Activated CD8-positive, alpha-beta memory T cell treated with anti-CD3 and anti-CD28 coated beads for 4 hours (primary cell): ENCODE results near the gene PDZD2.

ENCODE experiments used
- DNase-seq, 2 donors: peaks; one replicate each; pipeline ENCODE4 v3.0.0-alpha.2; 2020; ENCODE audit warnings: low read depth in 2 of 2

PDZD2 gene

GRCh38 chr5:32135086-32135485 is 496.2 kb downstream of the PDZD2 start:
- no peak for DNase-seq

GRCh38 chr5:32136342-32136741 is 497.4 kb downstream of the PDZD2 start:
- no peak for DNase-seq

- DNase-seq, result peak; percentile 2 to 56
These were observed 500.0 kb downstream of the PDZD2 start for GRCh38 chr5:32138839-32139493.

DNA sequence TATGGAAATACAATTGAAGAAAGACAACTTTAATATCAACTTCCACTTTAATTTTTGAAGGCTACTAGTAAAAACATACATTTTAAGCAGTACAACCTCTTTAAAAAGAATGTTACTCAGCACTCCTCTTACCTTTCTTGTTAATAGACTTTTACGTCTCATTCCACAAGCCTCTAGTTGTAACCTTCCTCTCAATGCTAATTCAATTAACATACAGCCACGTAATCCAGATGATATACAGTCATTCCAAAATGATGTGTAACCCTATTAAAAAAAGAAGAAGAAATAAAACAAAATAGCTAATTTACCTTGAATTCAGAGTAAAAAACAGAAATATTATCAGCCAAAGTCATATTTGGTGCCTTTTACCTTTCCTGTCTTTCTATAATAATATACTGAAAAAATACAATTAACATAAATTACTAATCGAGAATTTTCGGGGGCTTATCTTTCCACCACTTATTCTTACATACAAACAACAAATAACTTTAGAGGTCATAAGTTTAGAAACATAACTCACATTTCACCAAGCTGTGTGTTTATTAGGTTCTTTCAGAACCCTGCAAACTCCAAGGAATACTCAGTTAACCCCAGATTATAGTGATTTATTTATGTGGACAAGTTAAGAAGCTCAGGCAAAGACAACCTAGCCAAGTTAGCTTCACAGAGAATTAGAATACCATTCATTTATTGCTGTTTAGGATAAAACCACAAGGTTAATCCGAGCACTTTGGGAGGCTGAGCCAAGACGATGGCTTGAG is 504.9 kb downstream of the PDZD2 start:
- no peak for DNase-seq

DNA sequence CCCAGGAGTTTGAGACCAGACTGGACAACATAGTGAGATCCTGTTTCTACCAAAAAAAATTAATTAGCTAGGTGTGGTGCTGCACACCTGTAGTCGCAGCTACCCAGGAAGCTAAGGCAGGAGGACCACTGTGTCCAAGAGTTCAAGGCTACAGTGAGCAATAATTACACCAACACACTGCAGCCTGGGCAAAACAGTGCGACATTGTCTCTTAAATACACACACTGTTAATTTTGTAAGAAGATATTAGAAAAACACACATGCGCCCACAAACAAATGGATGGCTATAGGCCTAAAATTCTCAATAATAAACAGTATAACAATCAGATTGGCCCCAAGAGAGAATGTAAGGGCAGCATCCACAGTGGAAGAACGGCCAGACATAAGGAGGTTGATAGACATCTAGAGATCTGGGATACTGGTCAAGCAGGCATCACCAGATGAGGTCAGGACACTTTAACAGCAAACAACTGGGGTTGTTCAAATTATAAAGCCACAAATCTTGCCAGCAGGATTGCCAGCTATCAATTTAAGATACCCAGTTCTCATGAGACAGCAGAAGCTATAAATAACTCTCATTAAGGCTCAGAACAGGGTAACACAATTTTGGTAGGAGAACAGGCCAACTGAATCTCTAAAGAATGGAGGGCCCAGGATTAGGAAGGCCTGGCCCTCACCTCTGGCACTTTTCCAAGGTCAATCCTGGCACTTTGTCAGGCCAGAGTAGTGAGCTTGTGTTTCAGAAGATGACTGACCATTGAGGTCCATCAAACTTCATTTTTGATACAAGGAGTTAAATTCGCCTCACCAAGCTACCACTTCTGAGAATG is 505.7 kb downstream of the PDZD2 start:
- no peak for DNase-seq

DNA sequence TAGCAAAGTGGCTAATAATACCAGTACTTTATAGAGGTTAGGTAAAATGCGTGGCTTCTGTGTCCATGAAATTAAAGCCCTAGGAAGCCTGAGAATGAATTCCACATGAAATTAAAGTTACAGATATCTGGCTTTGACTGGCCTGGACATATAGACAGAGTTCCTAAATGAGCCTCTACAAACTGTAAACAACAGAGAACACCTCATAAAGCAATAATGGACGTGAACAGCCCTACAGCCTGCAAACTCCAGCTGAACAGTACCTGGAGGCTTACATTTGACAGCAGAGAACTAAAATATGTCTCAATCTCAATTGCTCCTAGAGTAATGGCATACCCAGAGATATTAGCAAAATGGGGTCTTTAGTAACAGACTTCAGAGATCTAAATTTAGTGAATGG is 506.4 kb downstream of the PDZD2 start:
- DNase-seq, result no peak

DNA sequence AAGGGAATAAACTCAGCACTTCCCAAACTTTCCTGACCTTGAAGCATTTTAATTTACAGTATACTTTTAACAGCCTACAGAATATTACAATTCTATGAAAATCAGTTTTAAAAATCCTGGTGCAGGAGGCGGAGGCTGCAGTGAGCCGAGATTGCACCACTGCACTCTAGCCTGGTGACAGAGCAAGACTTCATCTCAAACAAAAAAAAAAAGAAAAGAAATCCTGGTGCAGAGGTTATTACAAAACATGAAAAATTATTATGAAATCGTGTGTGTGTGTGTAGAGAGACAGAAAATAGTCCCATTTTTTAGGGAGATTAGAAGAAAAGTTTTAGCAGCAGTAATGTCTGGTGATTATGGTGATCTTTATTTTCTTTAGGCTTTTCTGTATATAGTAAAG is 508.3 kb downstream of the PDZD2 start:
- no peak for DNase-seq

GRCh38 chr5:32147959-32148358 is 509.0 kb downstream of the PDZD2 start:
- DNase-seq, result no peak

GRCh38 chr5:32150366-32150765 is 511.4 kb downstream of the PDZD2 start:
- no peak for DNase-seq

- DNase-seq, result no peak
These were observed 512.3 kb downstream of the PDZD2 start for GRCh38 chr5:32151198-32151597.

GRCh38 chr5:32153723-32154122 is 514.8 kb downstream of the PDZD2 start:
- DNase-seq, result no peak

DNA sequence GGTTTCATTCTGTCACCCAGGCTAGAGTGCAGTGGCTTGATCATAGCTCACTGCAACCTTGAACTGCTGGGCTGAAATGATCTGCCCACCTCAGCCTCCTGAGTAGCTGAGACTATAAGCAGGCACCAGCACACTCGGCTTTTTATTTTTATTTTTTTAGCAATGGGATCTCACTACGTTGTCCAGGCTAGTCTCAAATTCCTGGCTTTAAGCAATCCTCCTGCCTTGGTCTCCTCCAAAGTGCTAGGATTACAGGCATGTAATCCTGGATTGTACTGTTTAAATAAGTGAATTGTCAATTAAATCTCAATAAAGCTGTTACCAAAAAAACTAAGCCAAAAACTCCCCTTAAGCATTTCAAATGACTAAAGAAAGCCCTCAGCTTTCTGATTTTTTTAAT is 516.3 kb downstream of the PDZD2 start:
- DNase-seq, result no peak

GRCh38 chr5:32156635-32157034 is 517.7 kb downstream of the PDZD2 start:
- no peak for DNase-seq

DNA sequence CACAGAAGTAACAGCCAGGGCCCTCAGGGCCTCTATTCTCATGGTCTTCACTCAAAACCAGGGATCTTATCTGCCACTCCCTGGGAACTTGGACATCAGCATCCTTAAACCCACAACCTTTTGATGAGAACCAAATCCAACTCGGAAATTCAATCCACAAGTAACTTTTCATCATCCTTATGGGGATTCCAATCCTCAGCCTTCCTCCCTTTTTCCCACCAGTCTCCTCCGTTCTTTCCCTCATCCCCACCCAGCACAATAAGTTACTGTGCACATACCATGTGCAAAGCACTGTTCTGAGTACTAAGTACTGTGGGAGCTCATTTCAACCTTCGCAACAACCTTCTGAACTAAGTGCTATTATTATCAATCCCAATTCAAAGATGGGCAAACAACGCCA is 518.1 kb downstream of the PDZD2 start:
- DNase-seq, result no peak

GRCh38 chr5:32158679-32158975 is 519.7 kb downstream of the PDZD2 start:
- DNase-seq, result no peak

GRCh38 chr5:32159328-32160072 is 520.6 kb downstream of the PDZD2 start:
- DNase-seq, result no peak

DNA sequence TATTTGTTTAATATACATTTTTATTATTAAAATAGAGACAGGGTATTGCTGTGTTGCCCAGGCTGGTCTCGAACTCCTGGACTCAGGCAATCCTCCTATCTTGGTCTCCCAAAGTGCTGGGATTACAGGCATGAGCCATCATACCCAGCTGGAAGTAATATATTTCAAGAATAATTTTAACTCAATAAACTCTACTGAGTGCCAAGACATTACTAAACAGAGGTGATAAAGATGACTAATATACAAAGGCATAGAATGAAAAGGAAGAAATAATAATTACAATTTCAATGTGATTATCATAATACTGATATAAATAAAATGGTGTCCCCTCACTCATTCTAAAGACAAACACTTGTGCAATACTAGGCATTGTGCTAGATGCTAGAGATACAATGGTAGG is 521.3 kb downstream of the PDZD2 start:
- DNase-seq, result no peak
